Osteoblast (primary cell): ENCODE results near the gene CPS1. TPM values are rescaled to one million over a fixed set of nuclear protein-coding genes. Genes with fewer than 3 reads are reported as not detected.

Experiments
- DNase-seq: peaks from one replicate; pipeline ENCODE4 v3.0.0; 2011; ENCODE audit warnings: low spot score, mixed read lengths; ENCODE audit not compliant: insufficient read length; ENCODE audit errors: missing footprints
- H2AFZ ChIP-seq: 2 replicates; pipeline ENCODE4 v1.6.0; 2011; ENCODE audit warnings: mild to moderate bottlenecking, low read length
- H3K27ac ChIP-seq: 2 replicates; pipeline ENCODE4 v1.5.1; 2011; ENCODE audit warnings: mild to moderate bottlenecking, low read depth, low read length, moderate library complexity
- H3K27me3 ChIP-seq: 2 replicates; pipeline ENCODE4 v1.6.0; 2012; ENCODE audit warnings: mild to moderate bottlenecking, control low read depth, inconsistent platforms, low read length, moderate library complexity; ENCODE audit not compliant: insufficient read depth
- H3K36me3 ChIP-seq: 2 replicates; pipeline ENCODE4 v1.5.1; 2011; ENCODE audit warnings: mild to moderate bottlenecking, low read length, control low read depth, moderate library complexity; ENCODE audit not compliant: insufficient read depth
- H3K4me1 ChIP-seq: 2 replicates; pipeline ENCODE4 v1.5.1; 2011; ENCODE audit warnings: mild to moderate bottlenecking, low read length, control low read depth, moderate library complexity; ENCODE audit not compliant: insufficient read depth
- H3K4me2 ChIP-seq: 2 replicates; pipeline ENCODE4 v1.6.0; 2011; ENCODE audit warnings: mild to moderate bottlenecking, low read length; ENCODE audit not compliant: insufficient read depth
- H3K4me3 ChIP-seq: fragments of 200-600 bp; sonication (generic); 3 replicates; pipeline ENCODE4 v1.5.1; 2012; ENCODE audit warnings: mild to moderate bottlenecking, low read length, inconsistent platforms; ENCODE audit not compliant: insufficient read depth
- H3K79me2 ChIP-seq: 2 replicates; pipeline ENCODE4 v1.6.0; 2012; ENCODE audit warnings: mild to moderate bottlenecking, low read length, control low read depth, inconsistent platforms; ENCODE audit not compliant: insufficient read depth
- H3K9me3 ChIP-seq: 2 replicates; pipeline ENCODE4 v1.5.1; 2011; ENCODE audit warnings: low read depth, low read length, control low read depth
- H4K20me1 ChIP-seq: 2 replicates; pipeline ENCODE4 v1.6.0; 2012; ENCODE audit warnings: mild to moderate bottlenecking, low read length, control low read depth; ENCODE audit not compliant: insufficient read depth
- CTCF ChIP-seq: IDR thresholded peaks from 2 replicates; pipeline ENCODE4 v1.5.1; 2011; ENCODE audit warnings: mild to moderate bottlenecking, low read depth, low read length, moderate library complexity; ENCODE audit errors: extremely low read depth
- total RNA-seq: library from RNA; depleted of rRNA; stranded (reverse); fragments of >200 nt; gene quantifications from 2 replicates; pipeline ENCODE4 v1.2.3, GENCODE V29; 2012

The CPS1 gene
- total RNA-seq, 1 donor: 21.7 TPM

GRCh38 chr2:210558708-210559107, 2.3 kb downstream of the CPS1 start:
- no peaks in the 10 kb centered on the region for H3K27me3 ChIP-seq
- no peak overlapping the region for H2AFZ ChIP-seq
- no peaks in the 10 kb centered on the region for H3K4me1 ChIP-seq
- no peaks in the 10 kb centered on the region for H3K36me3 ChIP-seq
- no peaks in the 10 kb centered on the region for H3K79me2 ChIP-seq
- no peak for TF ChIP-seq CTCF
- no peaks in the 10 kb centered on the region for H4K20me1 ChIP-seq
- H3K4me3 ChIP-seq: no peak overlapping the region
- H3K4me2 ChIP-seq: no peak overlapping the region
- no peaks in the 10 kb centered on the region for H3K9me3 ChIP-seq
- DNase-seq: no peak
- H3K27ac ChIP-seq: no peak overlapping the region

DNA sequence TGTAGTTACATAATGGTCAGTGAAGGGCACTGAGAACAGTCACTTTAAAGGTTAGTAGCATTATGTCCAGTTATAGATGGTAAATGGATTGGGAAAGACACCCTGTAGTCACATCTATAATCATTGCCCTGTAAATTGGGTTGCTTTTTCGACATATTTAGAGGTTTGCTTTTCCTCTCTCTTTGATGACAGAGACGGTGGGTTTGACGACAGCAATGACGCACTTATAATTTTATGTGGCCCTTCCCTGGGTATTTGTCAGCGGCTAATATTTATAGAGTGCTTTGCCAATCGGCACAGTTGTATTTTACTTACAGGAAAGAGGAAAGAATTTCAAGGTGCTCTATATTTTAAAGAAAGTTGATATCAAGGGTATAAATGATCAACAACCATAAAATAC, 2.8 kb downstream of the CPS1 start:
- Histone ChIP-seq H3K27ac (no peak overlapping the region), H3K4me1 (no peaks in the 10 kb centered on the region), H3K4me3 (no peak overlapping the region), H3K4me2 (no peak overlapping the region), H3K9me3 (no peaks in the 10 kb centered on the region), H3K36me3 (no peaks in the 10 kb centered on the region), H3K27me3 (no peaks in the 10 kb centered on the region), H2AFZ (no peak overlapping the region), H4K20me1 (no peaks in the 10 kb centered on the region), H3K79me2 (no peaks in the 10 kb centered on the region)
- DNase-seq: no peak
- TF ChIP-seq CTCF: no peak

- no peaks in the 10 kb centered on the region for H3K79me2 ChIP-seq
- H3K27ac ChIP-seq: no peak overlapping the region
- no peaks in the 10 kb centered on the region for H3K9me3 ChIP-seq
- H3K4me3 ChIP-seq: no peak overlapping the region
- TF ChIP-seq CTCF: no peak
- H3K27me3 ChIP-seq: no peaks in the 10 kb centered on the region
- no peak overlapping the region for H3K4me2 ChIP-seq
- H3K4me1 ChIP-seq: no peaks in the 10 kb centered on the region
- H2AFZ ChIP-seq: no peak overlapping the region
- no peaks in the 10 kb centered on the region for H4K20me1 ChIP-seq
- no peak for DNase-seq
- H3K36me3 ChIP-seq: no peaks in the 10 kb centered on the region
Measured at GRCh38 chr2:210561475-210561874, 5.1 kb downstream of the CPS1 start.

DNA sequence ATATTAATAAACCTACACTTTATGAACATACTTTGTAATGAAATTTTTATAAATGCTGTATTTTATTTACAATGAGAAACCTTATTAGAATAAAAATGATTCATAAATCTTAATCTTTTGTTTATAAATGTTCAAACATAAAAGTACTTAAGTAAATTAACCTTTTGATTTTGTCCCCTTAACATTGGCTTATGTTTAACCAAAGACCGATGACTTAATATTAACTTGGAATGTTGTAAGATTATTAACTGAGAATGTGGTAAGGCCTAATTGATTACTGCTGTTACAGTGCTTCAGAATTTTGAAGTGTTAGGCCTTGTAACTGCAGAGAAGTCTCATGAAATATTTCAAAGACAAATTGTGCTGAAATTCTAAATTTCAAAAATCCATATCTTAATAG, 5.7 kb downstream of the CPS1 start:
- Histone ChIP-seq H2AFZ (no peak overlapping the region), H3K79me2 (no peaks in the 10 kb centered on the region), H3K36me3 (no peaks in the 10 kb centered on the region), H3K27me3 (no peaks in the 10 kb centered on the region), H3K4me1 (no peaks in the 10 kb centered on the region), H3K9me3 (no peaks in the 10 kb centered on the region), H3K4me2 (no peak overlapping the region), H4K20me1 (no peaks in the 10 kb centered on the region), H3K27ac (no peak overlapping the region), H3K4me3 (no peak overlapping the region)
- no peak for DNase-seq
- no peak for TF ChIP-seq CTCF
